Peyer's patch (tissue), 4 donors: ENCODE measurements around the gene TNFRSF18. TPM values are rescaled to one million over a fixed set of nuclear protein-coding genes. Genes with fewer than 3 reads are reported as not detected.

Experiments used
- DNase-seq, 3 donors: peaks; one replicate each; pipeline ENCODE4 v3.0.0-alpha.2; 2017 to 2019
- H3K27ac ChIP-seq, 4 donors: fragments of 200-600 bp; sonication (generic); one replicate each; pipeline ENCODE4 v1.5.1; 2016 to 2019
- H3K27me3 ChIP-seq, 2 donors: fragments of 200-600 bp; sonication (generic); one replicate each; pipeline ENCODE4 v1.5.1; 2019
- H3K36me3 ChIP-seq, 3 donors: fragments of 200-600 bp; sonication (generic); one replicate each; pipeline ENCODE4 v1.5.1; 2016 to 2019
- H3K4me1 ChIP-seq, 4 donors: fragments of 200-600 bp; sonication (generic); one replicate each; pipeline ENCODE4 v1.5.1; 2016 to 2019
- H3K4me3 ChIP-seq, 4 donors: fragments of 200-600 bp; sonication (generic); 1 replicate in 3 of 4; 2 replicates in 1 of 4; pipeline ENCODE4 v1.5.1; 2016 to 2019; ENCODE audit warnings: mild to moderate bottlenecking in 1 of 4
- H3K9me3 ChIP-seq, 4 donors: fragments of 200-600 bp; sonication (generic); one replicate each; pipeline ENCODE4 v1.5.1; 2016 to 2019; ENCODE audit warnings: mild to moderate bottlenecking in 1 of 4
- CTCF ChIP-seq, 6 experiments: fragments of 450-650 bp in 4 of 6; fragments of 200-600 bp in 2 of 6; sonication (generic) in 1 of 6; IDR thresholded peaks; one replicate each; pipeline ENCODE4 v1.5.1; 2017 to 2019; ENCODE audit warnings: antibody characterized with exemption in 6 of 6, mild to moderate bottlenecking in 3 of 6, moderate library complexity in 1 of 6
- POLR2A ChIP-seq, 2 donors: fragments of 450-650 bp; IDR thresholded peaks; one replicate each; pipeline ENCODE4 v1.5.1; 2017; ENCODE audit warnings: antibody characterized with exemption in 2 of 2, mild to moderate bottlenecking in 2 of 2, moderate library complexity in 2 of 2
- total RNA-seq, 4 donors: library from RNA; depleted of rRNA; stranded (reverse); fragments of >200 nt; gene quantifications; one replicate each; pipeline ENCODE4 v1.1.0, GENCODE V29; 2016

Gene TNFRSF18
- total RNA-seq, 4 donors from 2014 or later, result 0.70 to 38.0 (median 3.2) TPM; not detected in 1

- Histone ChIP-seq H3K9me3 (no peaks in the 10 kb centered on the region), H3K36me3 (peaks cover 0 to 71% (median 0%) of the 10 kb centered on the region in 3 donors), H3K4me3 (no peak overlapping the region), H3K27me3 (no peaks in the 10 kb centered on the region), H3K4me1 (peaks cover 3 to 20% (median 10%) of the 10 kb centered on the region in 4 donors), H3K27ac (no peak overlapping the region)
- no peak for DNase-seq
- TF ChIP-seq POLR2A (IDR thresholded peaks at IDR 0.05), result no peak
- TF ChIP-seq CTCF (IDR thresholded peaks at IDR 0.05), result no peak
These were observed 21.0 kb upstream of the TNFRSF18 start for GRCh38 chr1:1227386-1227785.

GRCh38 chr1:1226566-1227362, 20.4 kb upstream of the TNFRSF18 start:
- H3K27me3 ChIP-seq, result no peaks in the 10 kb centered on the region
- DNase-seq, result no peak
- peaks cover 0 to 77% (median 0%) of the 10 kb centered on the region in 3 donors for H3K36me3 ChIP-seq
- H3K9me3 ChIP-seq, result no peaks in the 10 kb centered on the region
- no peak overlapping the region for H3K4me3 ChIP-seq
- peaks cover 3 to 20% (median 10%) of the 10 kb centered on the region in 4 donors for H3K4me1 ChIP-seq
- H3K27ac ChIP-seq, result no peak overlapping the region
- TF ChIP-seq POLR2A (IDR thresholded peaks at IDR 0.05) (no peak), CTCF (IDR thresholded peaks at IDR 0.05) (no peak)

- Histone ChIP-seq H3K27me3 (no peaks in the 10 kb centered on the region), H3K9me3 (no peaks in the 10 kb centered on the region), H3K27ac (no peak overlapping the region), H3K4me1 (peaks cover 3 to 20% (median 10%) of the 10 kb centered on the region in 4 donors), H3K4me3 (no peak overlapping the region), H3K36me3 (peaks cover 0 to 85% (median 0%) of the 10 kb centered on the region in 3 donors)
- DNase-seq, result no peak
- TF ChIP-seq CTCF (IDR thresholded peaks at IDR 0.05), result no peak
- TF ChIP-seq POLR2A (IDR thresholded peaks at IDR 0.05), result no peak
These were observed 19.5 kb upstream of the TNFRSF18 start for GRCh38 chr1:1225913-1226312.

GRCh38 chr1:1225238-1225845, 18.9 kb upstream of the TNFRSF18 start:
- TF ChIP-seq POLR2A (IDR thresholded peaks at IDR 0.05) (no peak), CTCF (IDR thresholded peaks at IDR 0.05) (no peak)
- no peaks in the 10 kb centered on the region for H3K27me3 ChIP-seq
- peaks cover 0 to 91% (median 0%) of the 10 kb centered on the region in 3 donors for H3K36me3 ChIP-seq
- peaks cover 3 to 14% (median 8%) of the 10 kb centered on the region in 4 donors for H3K4me1 ChIP-seq
- H3K9me3 ChIP-seq, result no peaks in the 10 kb centered on the region
- no peak overlapping the region for H3K4me3 ChIP-seq
- DNase-seq, result no peak
- no peak overlapping the region for H3K27ac ChIP-seq

GRCh38 chr1:1223891-1224290, 17.5 kb upstream of the TNFRSF18 start:
- Histone ChIP-seq H3K27ac (no peak overlapping the region), H3K27me3 (no peaks in the 10 kb centered on the region), H3K4me3 (no peak overlapping the region), H3K36me3 (peaks cover 0 to 97% (median 0%) of the 10 kb centered on the region in 3 donors), H3K9me3 (no peaks in the 10 kb centered on the region), H3K4me1 (no peaks in the 10 kb centered on the region)
- no peak for TF ChIP-seq CTCF (IDR thresholded peaks at IDR 0.05)
- no peak for TF ChIP-seq POLR2A (IDR thresholded peaks at IDR 0.05)
- no peak for DNase-seq
